ENCODE measurements around the gene WDHD1. TPM values are rescaled to one million over a fixed set of nuclear protein-coding genes. Genes with fewer than 3 reads are reported as not detected.
"Not testable (repeated sequence)": the region's sequence is repeated elsewhere in the genome, so short reads cannot be mapped to it uniquely, and the experiment has no call there.

WDHD1 gene
- total RNA-seq, 2 donors from 2014 or later, result 43.7 to 50.7 TPM

DNA sequence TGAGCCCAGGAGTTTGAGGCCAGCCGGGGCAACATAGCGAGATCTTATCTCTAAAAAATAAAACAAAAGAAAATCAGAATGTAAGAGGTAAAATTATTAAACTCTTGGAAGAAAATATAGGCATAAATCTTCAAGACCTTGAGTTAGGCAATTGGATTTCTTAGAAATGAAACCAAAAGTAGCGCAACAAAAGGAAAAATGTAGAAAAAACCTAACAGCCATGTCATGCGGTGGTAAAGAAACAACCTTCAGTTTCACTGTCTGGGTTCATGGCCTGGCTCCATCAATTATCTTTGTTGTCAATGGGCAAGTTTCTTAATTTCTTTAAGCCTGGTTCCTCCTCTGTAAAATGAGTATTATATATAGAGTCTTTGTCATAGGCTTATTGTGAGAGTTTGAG is 118.7 kb downstream of the WDHD1 start:
- peak; percentile 62 to 69 for ATAC-seq (replicated peaks in 1 of 2)
- peak overlapping the region; percentile 85 for H3K27ac Mint-ChIP-seq
- no peak for DNase-seq
- H3K27me3 Mint-ChIP-seq (ENCODE audit: low read depth), result no peaks in the 10 kb centered on the region
- H3K9me3 Mint-ChIP-seq, result no peaks in the 10 kb centered on the region
- H3K4me3 Mint-ChIP-seq, result peak overlapping the region; percentile 54 to 80
- peaks cover 18% of the 10 kb centered on the region for H3K4me1 Mint-ChIP-seq (ENCODE audit: low read depth)
- H3K36me3 Mint-ChIP-seq (ENCODE audit: insufficient read depth in 2 of 2), result no peaks in the 10 kb centered on the region

DNA sequence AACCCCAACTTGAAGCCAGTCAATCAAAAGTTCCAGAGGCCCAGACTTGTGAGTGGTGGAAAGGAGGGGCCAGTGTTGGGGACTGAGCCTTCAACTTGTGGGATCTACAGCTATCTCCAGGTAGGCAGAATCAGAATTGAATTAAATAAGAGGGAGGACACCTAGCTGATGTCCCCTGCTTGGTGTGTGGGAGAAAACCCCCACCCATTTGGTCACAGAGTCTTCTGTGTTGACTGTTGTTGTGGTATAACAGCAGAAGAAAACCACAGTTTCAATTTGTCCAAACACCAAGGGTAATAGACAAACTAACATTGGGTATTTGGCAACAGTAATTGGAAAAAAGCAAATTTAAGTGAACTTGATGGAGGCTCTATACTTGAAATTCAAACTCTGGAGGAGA is 120.8 kb downstream of the WDHD1 start:
- Mint-ChIP-seq H3K36me3 (ENCODE audit: insufficient read depth in 2 of 2) (no peaks in the 10 kb centered on the region), H3K27me3 (ENCODE audit: low read depth) (no peaks in the 10 kb centered on the region), H3K9me3 (no peaks in the 10 kb centered on the region), H3K4me3 (no peak overlapping the region), H3K27ac (no peak overlapping the region), H3K4me1 (ENCODE audit: low read depth) (peaks cover 19% of the 10 kb centered on the region)
- no peak for ATAC-seq (replicated peaks in 1 of 2)
- no peak for DNase-seq

DNA sequence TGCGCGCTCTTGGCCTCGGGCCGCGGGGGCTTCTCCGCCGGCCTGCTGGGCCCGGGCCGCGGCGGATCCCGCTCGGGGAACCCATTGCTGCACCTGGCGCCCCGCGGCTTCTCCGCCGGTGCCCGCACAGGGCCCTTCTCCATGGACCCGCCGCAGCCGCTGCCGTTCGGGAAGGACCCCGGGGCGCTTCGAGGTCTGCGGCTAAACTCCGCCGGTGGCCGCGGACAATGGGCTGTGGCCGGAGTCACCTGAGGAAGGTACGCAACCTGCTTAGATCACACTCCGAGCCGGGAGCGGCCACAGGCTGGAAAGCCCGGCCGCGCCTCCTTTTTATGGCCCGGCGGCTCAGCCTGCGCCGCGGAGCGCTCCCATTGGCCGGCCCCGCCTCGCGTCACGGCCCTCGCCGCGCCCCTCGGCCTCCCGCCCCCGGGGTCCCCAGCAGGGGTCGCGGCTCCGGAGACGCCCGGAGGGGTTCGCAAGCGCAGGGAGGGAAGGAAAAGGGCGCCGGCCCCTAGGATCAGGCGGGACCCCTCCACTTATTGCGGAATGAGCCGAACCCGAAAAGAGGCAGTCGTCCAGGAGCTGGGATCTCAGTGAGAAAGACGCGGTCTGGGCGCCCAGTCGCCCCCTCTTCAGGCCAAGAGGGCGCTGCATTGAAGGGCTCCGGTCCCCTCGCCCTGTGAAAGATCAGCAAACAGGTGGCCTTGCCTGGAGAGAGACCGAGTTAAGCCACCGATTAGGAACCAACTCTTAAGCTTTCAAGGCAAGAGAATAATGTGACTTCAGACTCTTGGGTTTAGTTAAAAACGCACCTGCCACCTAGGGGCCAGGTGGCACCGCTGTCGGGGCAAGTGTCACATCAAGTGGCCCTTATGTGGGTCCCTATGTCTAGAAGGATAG is 124.1 kb downstream of the WDHD1 start, which contains the start of gene GCH1:
Gene GCH1, minus strand, starts transcription at position 306 of the 900 bp plus-strand sequence. Its CDS starts 163 bp downstream, at position 143.
- peak; percentile 82 to 87 for DNase-seq
- ATAC-seq (replicated peaks in 1 of 2), result peak; percentile 85 to 87
- Mint-ChIP-seq H3K4me1 (ENCODE audit: low read depth) (peaks cover 21% of the 10 kb centered on the region), H3K27me3 (ENCODE audit: low read depth) (no peaks in the 10 kb centered on the region), H3K27ac (peak within 1 kb of the TSS; percentile 82), H3K36me3 (ENCODE audit: insufficient read depth in 2 of 2) (peaks cover 2 to 4% of the 10 kb centered on the region in 2 donors), H3K4me3 (peak within 1 kb of the TSS; percentile 88 to 98), H3K9me3 (no peaks in the 10 kb centered on the region)

DNA sequence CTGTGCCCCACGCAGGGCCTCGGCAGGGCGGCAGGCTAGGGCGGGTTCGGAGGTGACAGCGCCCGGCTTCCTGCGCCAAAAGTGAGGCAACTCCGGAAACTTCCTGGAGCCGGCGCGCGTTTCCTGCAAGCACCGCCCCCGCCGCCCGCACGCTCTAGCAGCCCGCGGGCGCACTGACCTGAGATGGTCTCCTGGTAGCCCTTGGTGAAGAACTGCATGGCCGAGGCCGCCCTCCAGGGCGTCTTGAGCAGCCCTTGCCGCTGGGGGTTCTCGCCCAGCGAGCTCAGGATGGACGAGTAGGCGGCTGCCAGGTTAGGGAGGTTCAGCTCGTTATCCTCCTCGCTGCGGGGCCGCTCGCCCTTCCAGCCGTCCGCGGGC is 124.8 kb downstream of the WDHD1 start:
- ATAC-seq (replicated peaks in 1 of 2) (peak; percentile 76 to 79), DNase-seq (peak; percentile 85)
- no peaks in the 10 kb centered on the region for H3K27me3 Mint-ChIP-seq (ENCODE audit: low read depth)
- H3K27ac Mint-ChIP-seq, result no peak overlapping the region
- peaks cover 3 to 4% of the 10 kb centered on the region in 2 donors for H3K36me3 Mint-ChIP-seq (ENCODE audit: insufficient read depth in 2 of 2)
- H3K4me3 Mint-ChIP-seq, result peak overlapping the region; percentile 88 to 98
- no peaks in the 10 kb centered on the region for H3K9me3 Mint-ChIP-seq
- H3K4me1 Mint-ChIP-seq (ENCODE audit: low read depth), result peaks cover 16% of the 10 kb centered on the region

DNA sequence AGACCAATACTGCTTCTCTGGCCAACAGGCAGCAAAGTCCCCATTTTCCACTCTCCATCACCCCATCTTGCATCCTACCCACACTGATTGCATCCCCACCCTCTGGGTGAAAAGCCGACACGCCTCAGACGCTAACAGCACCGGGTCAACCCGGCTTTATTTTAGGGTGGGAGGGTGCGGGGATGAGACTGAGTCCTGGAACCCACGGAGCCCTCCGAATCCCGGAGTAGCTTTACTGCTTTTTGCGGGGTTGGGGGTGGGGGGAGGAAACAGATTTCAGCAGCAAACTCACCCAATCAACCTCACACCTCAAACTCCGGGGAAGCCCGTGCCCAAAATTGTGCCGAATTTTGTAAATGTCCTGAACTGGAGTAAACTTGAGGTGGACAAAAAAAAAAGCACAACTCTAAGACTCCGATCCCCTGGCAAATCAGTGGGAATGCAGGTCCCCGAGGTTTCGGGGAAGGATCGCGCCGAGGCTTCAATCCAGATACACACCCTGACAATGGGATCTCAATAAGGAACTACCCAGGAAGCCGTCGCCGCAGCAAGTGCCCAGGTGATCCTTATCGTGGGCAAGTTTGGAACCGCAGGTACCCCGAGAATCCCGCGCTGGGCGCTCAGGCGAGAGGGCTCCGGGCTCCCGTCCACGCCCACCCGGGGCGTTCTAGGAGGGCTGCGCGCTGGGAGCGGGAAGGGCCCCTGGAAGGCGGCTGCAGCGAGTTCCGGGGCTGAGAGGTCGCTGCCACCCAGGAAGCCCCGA is 125.3 kb downstream of the WDHD1 start:
- H3K27me3 Mint-ChIP-seq (ENCODE audit: low read depth), result no peaks in the 10 kb centered on the region
- peak overlapping the region; percentile 88 to 98 for H3K4me3 Mint-ChIP-seq
- H3K9me3 Mint-ChIP-seq, result no peaks in the 10 kb centered on the region
- H3K36me3 Mint-ChIP-seq (ENCODE audit: insufficient read depth in 2 of 2), result peaks cover 3 to 4% of the 10 kb centered on the region in 2 donors
- peak overlapping the region; percentile 96 for H3K27ac Mint-ChIP-seq
- DNase-seq (peak in 1 of 2 donors; percentile 14), ATAC-seq (replicated peaks in 1 of 2) (no peak)
- peaks cover 16% of the 10 kb centered on the region for H3K4me1 Mint-ChIP-seq (ENCODE audit: low read depth)

DNA sequence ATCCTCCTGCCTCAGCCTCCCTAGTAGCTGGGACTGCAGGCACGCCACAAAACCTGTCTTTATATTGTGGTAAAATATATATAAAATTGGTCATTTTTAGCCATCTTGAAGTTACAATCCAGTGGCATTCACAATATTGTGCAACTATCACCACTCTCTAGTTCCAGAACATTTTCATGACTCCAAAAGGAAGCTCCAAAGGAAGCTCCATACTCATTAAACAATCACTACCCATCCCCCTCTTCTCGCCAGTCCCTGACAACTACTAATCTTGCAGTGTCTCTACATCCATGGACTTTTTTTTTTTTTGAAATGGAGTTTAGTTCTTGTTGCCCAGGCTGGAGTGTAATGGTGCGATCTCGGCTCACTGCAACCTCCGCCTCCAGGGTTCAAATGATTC is 127.3 kb downstream of the WDHD1 start:
- DNase-seq (no peak), ATAC-seq (replicated peaks in 1 of 2) (no peak)
- H3K4me1 Mint-ChIP-seq (ENCODE audit: low read depth), result peaks cover 23% of the 10 kb centered on the region
- H3K9me3 Mint-ChIP-seq, result no peaks in the 10 kb centered on the region
- H3K4me3 Mint-ChIP-seq, result no peak overlapping the region
- H3K27ac Mint-ChIP-seq, result no peak overlapping the region
- no peaks in the 10 kb centered on the region for H3K27me3 Mint-ChIP-seq (ENCODE audit: low read depth)
- peaks cover 3 to 4% of the 10 kb centered on the region in 2 donors for H3K36me3 Mint-ChIP-seq (ENCODE audit: insufficient read depth in 2 of 2)

DNA sequence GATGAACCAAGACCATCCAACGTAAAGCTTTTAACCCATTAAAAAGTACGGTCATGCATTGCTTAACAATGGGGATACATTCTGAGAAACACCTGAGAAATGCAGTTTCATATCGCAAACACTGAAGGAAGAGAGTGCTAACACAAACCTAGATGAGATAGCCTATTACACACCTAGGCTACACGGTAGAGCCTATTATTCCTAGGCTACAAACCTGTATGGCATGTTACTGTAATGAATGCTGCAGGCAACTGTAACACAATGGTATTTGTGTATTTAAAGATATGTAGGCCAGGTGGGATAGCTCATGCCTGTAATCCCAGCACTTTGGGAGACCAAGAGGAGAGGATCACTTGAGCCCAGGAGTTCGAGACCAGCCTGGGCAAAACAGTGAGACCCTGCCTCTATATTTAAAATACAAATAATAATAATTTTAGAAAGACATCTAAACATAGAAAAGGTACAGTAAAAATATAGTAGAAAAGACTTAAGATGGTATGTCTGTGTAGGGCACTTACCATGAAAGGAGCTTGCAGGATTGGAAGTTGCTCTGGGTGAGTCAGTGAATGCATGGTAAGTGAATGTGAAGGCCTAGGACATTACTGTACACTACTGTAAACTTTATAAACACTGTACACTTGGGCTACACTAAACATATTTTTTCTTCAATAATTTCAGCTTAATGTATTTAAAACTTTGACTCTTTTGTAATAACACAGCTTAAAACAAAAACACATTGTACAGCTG is 128.9 kb downstream of the WDHD1 start:
- DNase-seq; H3K27ac Mint-ChIP-seq; ATAC-seq (replicated peaks in 1 of 2); H3K27me3 Mint-ChIP-seq (ENCODE audit: low read depth); H3K9me3 Mint-ChIP-seq; H3K36me3 Mint-ChIP-seq (ENCODE audit: insufficient read depth in 2 of 2); H3K4me3 Mint-ChIP-seq: not testable (repeated sequence)
- peaks cover 33% of the 10 kb centered on the region for H3K4me1 Mint-ChIP-seq (ENCODE audit: low read depth)

DNA sequence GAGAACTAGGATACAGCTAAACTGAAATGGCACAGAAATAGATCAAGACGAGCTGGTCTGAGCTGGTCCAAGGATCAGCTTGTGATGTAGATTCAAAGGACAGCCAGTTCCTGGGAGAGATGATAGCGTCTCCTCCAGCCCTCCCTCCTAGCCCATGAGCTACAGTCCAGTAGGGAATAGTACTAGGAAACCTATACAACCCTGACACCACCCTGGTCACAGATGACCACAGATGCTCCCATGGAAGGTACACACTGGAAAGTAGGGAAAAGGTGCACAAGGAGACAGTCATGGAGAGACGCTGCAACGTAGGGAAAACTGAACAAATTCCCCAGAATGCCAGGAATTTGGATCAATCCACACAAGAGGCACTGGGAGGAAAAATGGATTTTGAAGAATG is 131.2 kb downstream of the WDHD1 start:
- DNase-seq, result no peak
- peak overlapping the region in 1 of 2 donors; percentile 62 for H3K4me3 Mint-ChIP-seq
- H3K27ac Mint-ChIP-seq, result no peak overlapping the region
- no peaks in the 10 kb centered on the region for H3K27me3 Mint-ChIP-seq (ENCODE audit: low read depth)
- H3K36me3 Mint-ChIP-seq (ENCODE audit: insufficient read depth in 2 of 2), result peaks cover 2 to 3% of the 10 kb centered on the region in 2 donors
- H3K9me3 Mint-ChIP-seq, result no peaks in the 10 kb centered on the region
- ATAC-seq (replicated peaks in 1 of 2), result no peak
- H3K4me1 Mint-ChIP-seq (ENCODE audit: low read depth), result peaks cover 39% of the 10 kb centered on the region

DNA sequence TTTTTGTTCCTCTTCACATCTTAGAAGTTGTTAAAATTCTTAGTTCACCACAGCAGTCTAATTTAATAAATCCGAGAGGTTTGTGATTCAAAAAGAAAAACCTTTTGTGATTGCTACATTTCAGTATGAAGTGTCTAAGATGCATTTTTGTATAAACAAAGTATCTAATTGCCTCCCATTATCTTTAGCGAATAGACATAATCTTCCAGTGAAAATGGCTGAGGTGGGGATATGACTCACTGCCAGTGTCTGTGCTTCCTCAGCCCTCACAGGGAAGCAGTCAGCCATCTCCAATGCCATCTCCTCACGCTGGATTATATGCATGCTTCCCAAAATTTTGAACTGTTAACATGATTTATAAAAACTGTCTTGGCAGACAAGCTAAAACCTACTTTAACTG is 131.9 kb downstream of the WDHD1 start:
- ATAC-seq (replicated peaks in 1 of 2) (peak in 1 of 2 donors; percentile 57), DNase-seq (no peak)
- Mint-ChIP-seq H3K4me3 (peak overlapping the region in 1 of 2 donors; percentile 62), H3K27me3 (ENCODE audit: low read depth) (no peaks in the 10 kb centered on the region), H3K4me1 (ENCODE audit: low read depth) (peaks cover 39% of the 10 kb centered on the region), H3K27ac (no peak overlapping the region), H3K9me3 (no peaks in the 10 kb centered on the region), H3K36me3 (ENCODE audit: insufficient read depth in 2 of 2) (peaks cover 0 to 1% of the 10 kb centered on the region in 2 donors)

DNA sequence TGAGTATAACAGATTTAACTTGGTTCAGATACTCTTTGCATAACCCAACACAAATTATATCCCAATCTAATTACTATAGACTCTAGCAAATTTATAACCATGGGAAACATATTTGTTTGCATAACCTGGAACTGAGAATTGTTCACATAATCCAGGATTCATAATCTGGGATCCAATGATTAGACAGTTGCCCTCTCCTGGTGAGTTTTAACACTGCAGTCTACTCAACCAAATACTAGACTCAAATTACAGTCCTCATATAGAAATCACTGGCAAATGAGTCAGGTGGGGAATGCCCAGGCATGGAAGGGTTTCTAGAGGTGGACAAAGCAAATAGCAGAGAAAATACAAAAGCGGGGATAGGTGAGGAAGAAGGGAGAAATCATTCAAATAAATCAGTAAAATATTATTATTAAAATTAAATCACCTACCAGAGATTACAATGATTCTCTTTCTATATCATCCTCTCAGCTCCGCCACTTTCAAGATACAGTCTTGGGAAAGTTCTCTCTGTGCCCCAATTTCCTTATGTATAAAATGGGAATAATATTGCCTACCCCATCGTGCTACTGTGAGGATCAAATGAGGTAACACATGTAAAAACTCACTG is 133.6 kb downstream of the WDHD1 start:
- Mint-ChIP-seq H3K27ac (no peak overlapping the region), H3K4me3 (no peak overlapping the region), H3K9me3 (no peaks in the 10 kb centered on the region), H3K36me3 (ENCODE audit: insufficient read depth in 2 of 2) (peaks cover 0 to 1% of the 10 kb centered on the region in 2 donors), H3K4me1 (ENCODE audit: low read depth) (peaks cover 54% of the 10 kb centered on the region), H3K27me3 (ENCODE audit: low read depth) (no peaks in the 10 kb centered on the region)
- ATAC-seq (replicated peaks in 1 of 2), result peak; percentile 54 to 65
- peak; percentile 35 to 38 for DNase-seq

DNA sequence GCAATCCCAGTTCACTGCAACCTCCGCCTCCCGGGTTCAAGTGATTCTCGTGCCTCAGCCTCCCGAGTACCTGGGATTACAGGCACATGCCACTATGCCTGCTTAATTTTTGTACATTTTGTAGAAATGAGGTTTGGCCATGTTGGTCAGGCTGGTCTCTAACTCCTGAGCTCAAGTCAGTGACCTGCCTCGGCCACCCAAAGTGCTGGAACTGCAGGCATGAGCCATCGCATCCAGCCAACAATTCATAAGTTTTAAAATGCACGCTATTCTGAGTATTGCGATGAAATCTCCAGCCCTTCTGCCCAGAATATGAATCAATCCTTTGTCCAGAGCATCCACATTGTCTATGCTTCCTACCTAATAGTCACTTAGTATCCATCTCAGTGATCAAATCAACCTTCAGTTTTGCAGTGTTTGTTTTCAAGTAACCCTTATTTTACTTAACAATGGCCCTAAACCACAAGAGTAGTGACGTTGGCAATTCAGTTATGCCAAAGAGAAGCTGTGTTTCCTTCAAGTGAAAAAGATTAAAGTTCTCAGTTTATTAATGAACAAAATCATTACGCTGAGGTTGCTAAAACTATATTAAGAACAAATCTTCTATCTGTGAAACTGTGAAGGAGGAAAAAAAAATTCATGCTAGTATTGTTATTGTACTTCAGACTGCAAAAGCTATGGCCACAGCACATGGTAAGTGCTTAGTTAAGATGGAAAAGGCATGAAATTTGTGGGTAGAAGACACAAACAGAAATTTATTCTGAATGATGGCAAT is 135.2 kb downstream of the WDHD1 start:
- H3K36me3 Mint-ChIP-seq (ENCODE audit: insufficient read depth in 2 of 2), result no peaks in the 10 kb centered on the region
- no peak overlapping the region for H3K4me3 Mint-ChIP-seq
- H3K27ac Mint-ChIP-seq, result no peak overlapping the region
- no peaks in the 10 kb centered on the region for H3K27me3 Mint-ChIP-seq (ENCODE audit: low read depth)
- H3K9me3 Mint-ChIP-seq, result no peaks in the 10 kb centered on the region
- ATAC-seq (replicated peaks in 1 of 2) (no peak), DNase-seq (no peak)
- peaks cover 58% of the 10 kb centered on the region for H3K4me1 Mint-ChIP-seq (ENCODE audit: low read depth)

DNA sequence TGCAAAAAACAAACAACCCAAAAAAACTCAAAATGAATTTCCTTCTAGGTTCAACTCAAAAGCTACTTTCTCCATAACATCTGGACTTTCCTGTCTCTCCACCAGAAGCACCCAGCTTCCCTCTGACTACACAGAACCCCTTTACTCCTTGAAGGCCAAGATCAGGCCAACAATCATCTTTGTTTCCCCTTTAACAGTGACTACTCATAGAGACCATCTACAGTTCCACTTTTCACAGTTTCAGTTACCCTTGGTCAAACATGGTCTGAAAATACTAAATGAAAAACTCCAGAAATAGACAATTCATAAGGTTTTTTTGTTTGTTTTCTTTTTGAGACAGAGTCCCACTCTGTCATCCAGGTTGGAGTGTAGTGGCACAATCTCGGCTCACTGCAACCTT is 136.1 kb downstream of the WDHD1 start:
- no peak for DNase-seq
- Mint-ChIP-seq H3K36me3 (ENCODE audit: insufficient read depth in 2 of 2) (no peaks in the 10 kb centered on the region), H3K27me3 (ENCODE audit: low read depth) (no peaks in the 10 kb centered on the region), H3K4me3 (no peak overlapping the region), H3K4me1 (ENCODE audit: low read depth) (peaks cover 57% of the 10 kb centered on the region), H3K27ac (no peak overlapping the region), H3K9me3 (no peaks in the 10 kb centered on the region)
- ATAC-seq (replicated peaks in 1 of 2), result no peak

All from activated T-cell treated with anti-CD3 and anti-CD28 coated beads, Interleukin-2, amount 50 U/mL, for 72 hours (primary cell).